ENCODE results near the gene PPFIBP1.

PPFIBP1 gene

GRCh38 chr12:27686147-27686546 lies 162.1 kb downstream of the PPFIBP1 start:
- in situ Hi-C loops (cut with HindIII; ENCODE audit: low sequenced_read_pairs) = no loop called here
- H3K4me3 ChIP-seq (ENCODE audit: low read depth, low read length) = no peak overlapping the region
- no peak for DNase-seq (ENCODE audit: low read depth, low spot score)
- TF ChIP-seq CTCF (IDR thresholded peaks at IDR 0.05; ENCODE audit: low read depth, low read length) = no peak

GRCh38 chr12:27688671-27689070 lies 164.7 kb downstream of the PPFIBP1 start:
- H3K4me3 ChIP-seq (ENCODE audit: low read depth, low read length) = no peak overlapping the region
- TF ChIP-seq CTCF (IDR thresholded peaks at IDR 0.05; ENCODE audit: low read depth, low read length) = no peak
- in situ Hi-C loops (cut with HindIII; ENCODE audit: low sequenced_read_pairs) = no loop called here
- DNase-seq (ENCODE audit: low read depth, low spot score) = no peak

GRCh38 chr12:27689558-27690180 lies 165.7 kb downstream of the PPFIBP1 start:
- no peak for TF ChIP-seq CTCF (IDR thresholded peaks at IDR 0.05; ENCODE audit: low read depth, low read length)
- DNase-seq (ENCODE audit: low read depth, low spot score) = no peak

GRCh38 chr12:27693403-27693802 lies 169.4 kb downstream of the PPFIBP1 start:
- no peak for TF ChIP-seq CTCF (IDR thresholded peaks at IDR 0.05; ENCODE audit: low read depth, low read length)
- no peak overlapping the region for H3K4me3 ChIP-seq (ENCODE audit: low read depth, low read length)
- DNase-seq (ENCODE audit: low read depth, low spot score) = no peak
- in situ Hi-C loops (cut with HindIII; ENCODE audit: low sequenced_read_pairs) = no loop called here

More at GRCh38 chr12:27689558-27690180, 165.7 kb downstream of the PPFIBP1 start:
- H3K4me3 ChIP-seq (ENCODE audit: low read depth, low read length) = no peak overlapping the region
- in situ Hi-C loops (cut with HindIII; ENCODE audit: low sequenced_read_pairs) = no loop called here

- H3K4me3 ChIP-seq (ENCODE audit: low read depth, low read length) = no peak overlapping the region
- no peak for DNase-seq (ENCODE audit: low read depth, low spot score)
- no peak for TF ChIP-seq CTCF (IDR thresholded peaks at IDR 0.05; ENCODE audit: low read depth, low read length)
- in situ Hi-C loops (cut with HindIII; ENCODE audit: low sequenced_read_pairs) = no loop called here
These were observed 171.7 kb downstream of the PPFIBP1 start for GRCh38 chr12:27695556-27696292.

GRCh38 chr12:27696293-27696652 lies 172.3 kb downstream of the PPFIBP1 start, which contains the start of gene REP15:
Gene REP15 (plus strand): TSS chr12:27696447. CDS start chr12:27696563, 116 bp downstream.
- DNase-seq (ENCODE audit: low read depth, low spot score) = no peak
- no peak for TF ChIP-seq CTCF (IDR thresholded peaks at IDR 0.05; ENCODE audit: low read depth, low read length)
- in situ Hi-C loops (cut with HindIII; ENCODE audit: low sequenced_read_pairs) = no loop called here
- H3K4me3 ChIP-seq (ENCODE audit: low read depth, low read length) = no peak within 1 kb of the TSS
